Measurements from ENCODE around the gene IL1R1.

GRCh38 chr2:102184018-102184417 is 41.5 kb downstream of the IL1R1 start:
- TF ChIP-seq, protein P1, sequence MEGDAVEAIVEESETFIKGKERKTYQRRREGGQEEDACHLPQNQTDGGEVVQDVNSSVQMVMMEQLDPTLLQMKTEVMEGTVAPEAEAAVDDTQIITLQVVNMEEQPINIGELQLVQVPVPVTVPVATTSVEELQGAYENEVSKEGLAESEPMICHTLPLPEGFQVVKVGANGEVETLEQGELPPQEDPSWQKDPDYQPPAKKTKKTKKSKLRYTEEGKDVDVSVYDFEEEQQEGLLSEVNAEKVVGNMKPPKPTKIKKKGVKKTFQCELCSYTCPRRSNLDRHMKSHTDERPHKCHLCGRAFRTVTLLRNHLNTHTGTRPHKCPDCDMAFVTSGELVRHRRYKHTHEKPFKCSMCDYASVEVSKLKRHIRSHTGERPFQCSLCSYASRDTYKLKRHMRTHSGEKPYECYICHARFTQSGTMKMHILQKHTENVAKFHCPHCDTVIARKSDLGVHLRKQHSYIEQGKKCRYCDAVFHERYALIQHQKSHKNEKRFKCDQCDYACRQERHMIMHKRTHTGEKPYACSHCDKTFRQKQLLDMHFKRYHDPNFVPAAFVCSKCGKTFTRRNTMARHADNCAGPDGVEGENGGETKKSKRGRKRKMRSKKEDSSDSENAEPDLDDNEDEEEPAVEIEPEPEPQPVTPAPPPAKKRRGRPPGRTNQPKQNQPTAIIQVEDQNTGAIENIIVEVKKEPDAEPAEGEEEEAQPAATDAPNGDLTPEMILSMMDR (IDR thresholded peaks at IDR 0.05), result no peak
- TF ChIP-seq POLR2A (IDR thresholded peaks at IDR 0.05), result no peak
